ENCODE data around the gene FAM168B. TPM values are rescaled to one million over a fixed set of nuclear protein-coding genes. Genes with fewer than 3 reads are reported as not detected.

Gene FAM168B
- total and polyA plus RNA-seq, 9 donors, result 54.4 to 117 (median 98.4) TPM

- Histone ChIP-seq H3K9me3 (no peaks in the 10 kb centered on the region), H3K36me3 (no peaks in the 10 kb centered on the region), H3K4me1 (ENCODE audit: insufficient read depth) (peaks cover 3% of the 10 kb centered on the region), H3K4me3 (no peak overlapping the region), H3K27me3 (no peaks in the 10 kb centered on the region), H3K27ac (no peak overlapping the region)
- TF ChIP-seq POLR2A (IDR thresholded peaks at IDR 0.05), result no peak
- TF ChIP-seq EP300 (IDR thresholded peaks at IDR 0.05), result no peak
- no peak for TF ChIP-seq CTCF (IDR thresholded peaks at IDR 0.05)
- WGBS, 3 donors, result 88 to 94% (median 93%) methylated on average over 3 of the region's 3 CpGs
- intact Hi-C loops (cut with DNase I), result no loop called here
- DNase-seq, result no peak
These were observed 29.9 kb upstream of the FAM168B start for GRCh38 chr2:131123192-131123591.

GRCh38 chr2:131122496-131122895 lies 29.2 kb upstream of the FAM168B start:
- WGBS, 3 donors, result 92 to 99% (median 95%) methylated on average over 4 of the region's 4 CpGs
- Histone ChIP-seq H3K4me3 (no peak overlapping the region), H3K27ac (no peak overlapping the region), H3K27me3 (no peaks in the 10 kb centered on the region), H3K4me1 (ENCODE audit: insufficient read depth) (peaks cover 3% of the 10 kb centered on the region), H3K9me3 (no peaks in the 10 kb centered on the region), H3K36me3 (no peaks in the 10 kb centered on the region)
- DNase-seq, result no peak
- TF ChIP-seq CTCF (IDR thresholded peaks at IDR 0.05) (no peak), EP300 (IDR thresholded peaks at IDR 0.05) (no peak), POLR2A (IDR thresholded peaks at IDR 0.05) (no peak)
- intact Hi-C loops (cut with DNase I), result no loop called here

- intact Hi-C loops (cut with DNase I), result no loop called here
- WGBS, 3 donors, result 97 to 99% (median 98%) methylated on average over 4 of the region's 4 CpGs
- DNase-seq, result no peak
These were observed 28.2 kb upstream of the FAM168B start for GRCh38 chr2:131121464-131121863.

GRCh38 chr2:131120815-131121317 lies 27.6 kb upstream of the FAM168B start:
- Histone ChIP-seq H3K9me3 (no peaks in the 10 kb centered on the region), H3K27me3 (no peaks in the 10 kb centered on the region), H3K4me1 (ENCODE audit: insufficient read depth) (peaks cover 3% of the 10 kb centered on the region), H3K36me3 (no peaks in the 10 kb centered on the region), H3K27ac (no peak overlapping the region), H3K4me3 (no peak overlapping the region)
- TF ChIP-seq EP300 (IDR thresholded peaks at IDR 0.05) (no peak), POLR2A (IDR thresholded peaks at IDR 0.05) (no peak), CTCF (IDR thresholded peaks at IDR 0.05) (no peak)
- DNase-seq, result no peak
- 34 to 76% (median 47%) methylated on average over 12 of the region's 12 CpGs for WGBS, 3 donors
- intact Hi-C loops (cut with DNase I), result no loop called here

More at GRCh38 chr2:131121464-131121863, 28.2 kb upstream of the FAM168B start:
- no peak overlapping the region for H3K27ac ChIP-seq
- H3K27me3 ChIP-seq, result no peaks in the 10 kb centered on the region
- peaks cover 3% of the 10 kb centered on the region for H3K4me1 ChIP-seq (ENCODE audit: insufficient read depth)
- no peaks in the 10 kb centered on the region for H3K36me3 ChIP-seq
- TF ChIP-seq POLR2A (IDR thresholded peaks at IDR 0.05) (no peak), CTCF (IDR thresholded peaks at IDR 0.05) (no peak), EP300 (IDR thresholded peaks at IDR 0.05) (no peak)
- H3K9me3 ChIP-seq, result no peaks in the 10 kb centered on the region
- no peak overlapping the region for H3K4me3 ChIP-seq
